Posterior cingulate gyrus (tissue), 11 donors: ENCODE data around the gene PRDM15.

Source experiments
- DNase-seq, 10 donors: peaks; one replicate each; pipeline versions ENCODE4 v3.0.0 to v3.0.0-alpha.2; 2020 to 2021; ENCODE audit warnings: mixed read lengths in 3 of 10
- intact Hi-C: fragments of 100-400 bp; cut with DNase I; formaldehyde crosslinking; loops from one replicate; pipeline ENCODE4 v1.15.1; 2023

Gene PRDM15

GRCh38 chr21:41817877-41818855 lies 61.0 kb downstream of the PRDM15 start:
- DNase-seq, result peak in 3 of 10 donors; percentile 27 to 70 (median 40)
- intact Hi-C loops, result loop anchor here (2.0 kb wide), 2 partner anchors 205 to 633 kb away; no protein-coding TSS in a partner anchor

- DNase-seq, result peak in 8 of 10 donors; percentile 43 to 93 (median 68)
- intact Hi-C loops, result loop anchor here (2.0 kb wide), 2 partner anchors 204 to 634 kb away; no protein-coding TSS in a partner anchor
Observed at GRCh38 chr21:41817228-41817627, 61.9 kb downstream of the PRDM15 start.

GRCh38 chr21:41816583-41817165 lies 62.5 kb downstream of the PRDM15 start:
- intact Hi-C loops, result loop anchor here (1.0 to 2.0 kb wide), 3 partner anchors 204 to 634 kb away; no protein-coding TSS in a partner anchor
- peak in 9 of 10 donors; percentile 52 to 95 (median 68) for DNase-seq

- DNase-seq, result peak in 3 of 10 donors; percentile 64 to 87 (median 67)
- intact Hi-C loops, result loop anchor here (1.0 to 2.0 kb wide), 3 partner anchors 203 to 635 kb away; no protein-coding TSS in a partner anchor
Observed at GRCh38 chr21:41815652-41816582, 63.2 kb downstream of the PRDM15 start.

- intact Hi-C loops, result no loop called here
- DNase-seq, result peak in 1 of 10 donors; percentile 37
Observed at GRCh38 chr21:41813226-41813625, 65.9 kb downstream of the PRDM15 start.

GRCh38 chr21:41812679-41813078 lies 66.5 kb downstream of the PRDM15 start:
- DNase-seq, result peak in 3 of 10 donors; percentile 48 to 67 (median 56)
- intact Hi-C loops, result no loop called here

GRCh38 chr21:41810597-41810932 lies 68.6 kb downstream of the PRDM15 start:
- intact Hi-C loops, result no loop called here
- DNase-seq, result peak in 1 of 10 donors; percentile 62

- DNase-seq, result peak in 3 of 10 donors; percentile 37 to 82 (median 67)
- intact Hi-C loops, result no loop called here
Observed at GRCh38 chr21:41809891-41810596, 69.1 kb downstream of the PRDM15 start.

- DNase-seq, result peak in 2 of 10 donors; percentile 26 to 47
- intact Hi-C loops, result no loop called here
Observed at GRCh38 chr21:41808846-41809245, 70.3 kb downstream of the PRDM15 start.

GRCh38 chr21:41808094-41808493 lies 71.0 kb downstream of the PRDM15 start:
- DNase-seq, result peak in 3 of 10 donors; percentile 54 to 84 (median 64)
- intact Hi-C loops, result no loop called here

GRCh38 chr21:41806773-41807172 lies 72.4 kb downstream of the PRDM15 start:
- DNase-seq, result peak in 1 of 10 donors; percentile 5

GRCh38 chr21:41805643-41806042 lies 73.5 kb downstream of the PRDM15 start:
- intact Hi-C loops, result no loop called here

More at GRCh38 chr21:41806773-41807172, 72.4 kb downstream of the PRDM15 start:
- intact Hi-C loops, result no loop called here

GRCh38 chr21:41805038-41805437 lies 74.1 kb downstream of the PRDM15 start:
- intact Hi-C loops, result no loop called here
- peak in 1 of 10 donors; percentile 45 for DNase-seq

More at GRCh38 chr21:41805643-41806042, 73.5 kb downstream of the PRDM15 start:
- no peak for DNase-seq

- intact Hi-C loops, result no loop called here
- DNase-seq, result peak in 1 of 10 donors; percentile 75
Observed at GRCh38 chr21:41804381-41804780, 74.8 kb downstream of the PRDM15 start.

- intact Hi-C loops, result no loop called here
- DNase-seq, result peak in 1 of 10 donors; percentile 79
Observed at GRCh38 chr21:41803316-41803715, 75.8 kb downstream of the PRDM15 start.

GRCh38 chr21:41802684-41803083 lies 76.5 kb downstream of the PRDM15 start:
- intact Hi-C loops, result no loop called here
- peak; percentile 56 to 94 (median 70) for DNase-seq

- intact Hi-C loops, result no loop called here
- DNase-seq, result no peak
Observed at GRCh38 chr21:41802198-41802584, 77.0 kb downstream of the PRDM15 start.

- peak in 1 of 10 donors; percentile 77 for DNase-seq
- intact Hi-C loops, result no loop called here
Observed at GRCh38 chr21:41801321-41802197, 77.6 kb downstream of the PRDM15 start.
